Measurements from ENCODE around the gene NPBWR2.

The NPBWR2 gene

DNA sequence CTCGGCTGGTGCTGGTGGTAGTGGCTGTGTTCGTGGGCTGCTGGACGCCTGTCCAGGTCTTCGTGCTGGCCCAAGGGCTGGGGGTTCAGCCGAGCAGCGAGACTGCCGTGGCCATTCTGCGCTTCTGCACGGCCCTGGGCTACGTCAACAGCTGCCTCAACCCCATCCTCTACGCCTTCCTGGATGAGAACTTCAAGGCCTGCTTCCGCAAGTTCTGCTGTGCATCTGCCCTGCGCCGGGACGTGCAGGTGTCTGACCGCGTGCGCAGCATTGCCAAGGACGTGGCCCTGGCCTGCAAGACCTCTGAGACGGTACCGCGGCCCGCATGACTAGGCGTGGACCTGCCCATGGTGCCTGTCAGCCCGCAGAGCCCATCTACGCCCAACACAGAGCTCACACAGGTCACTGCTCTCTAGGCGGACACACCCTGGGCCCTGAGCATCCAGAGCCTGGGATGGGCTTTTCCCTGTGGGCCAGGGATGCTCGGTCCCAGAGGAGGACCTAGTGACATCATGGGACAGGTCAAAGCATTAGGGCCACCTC is 8.8 kb downstream of the NPBWR2 start:
- no peak for DNase-seq (ENCODE audit: extremely low read depth, low read depth)
- TF ChIP-seq, protein P1, sequence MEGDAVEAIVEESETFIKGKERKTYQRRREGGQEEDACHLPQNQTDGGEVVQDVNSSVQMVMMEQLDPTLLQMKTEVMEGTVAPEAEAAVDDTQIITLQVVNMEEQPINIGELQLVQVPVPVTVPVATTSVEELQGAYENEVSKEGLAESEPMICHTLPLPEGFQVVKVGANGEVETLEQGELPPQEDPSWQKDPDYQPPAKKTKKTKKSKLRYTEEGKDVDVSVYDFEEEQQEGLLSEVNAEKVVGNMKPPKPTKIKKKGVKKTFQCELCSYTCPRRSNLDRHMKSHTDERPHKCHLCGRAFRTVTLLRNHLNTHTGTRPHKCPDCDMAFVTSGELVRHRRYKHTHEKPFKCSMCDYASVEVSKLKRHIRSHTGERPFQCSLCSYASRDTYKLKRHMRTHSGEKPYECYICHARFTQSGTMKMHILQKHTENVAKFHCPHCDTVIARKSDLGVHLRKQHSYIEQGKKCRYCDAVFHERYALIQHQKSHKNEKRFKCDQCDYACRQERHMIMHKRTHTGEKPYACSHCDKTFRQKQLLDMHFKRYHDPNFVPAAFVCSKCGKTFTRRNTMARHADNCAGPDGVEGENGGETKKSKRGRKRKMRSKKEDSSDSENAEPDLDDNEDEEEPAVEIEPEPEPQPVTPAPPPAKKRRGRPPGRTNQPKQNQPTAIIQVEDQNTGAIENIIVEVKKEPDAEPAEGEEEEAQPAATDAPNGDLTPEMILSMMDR (IDR thresholded peaks at IDR 0.05; ENCODE audit: low read depth, low read length): no peak

DNA sequence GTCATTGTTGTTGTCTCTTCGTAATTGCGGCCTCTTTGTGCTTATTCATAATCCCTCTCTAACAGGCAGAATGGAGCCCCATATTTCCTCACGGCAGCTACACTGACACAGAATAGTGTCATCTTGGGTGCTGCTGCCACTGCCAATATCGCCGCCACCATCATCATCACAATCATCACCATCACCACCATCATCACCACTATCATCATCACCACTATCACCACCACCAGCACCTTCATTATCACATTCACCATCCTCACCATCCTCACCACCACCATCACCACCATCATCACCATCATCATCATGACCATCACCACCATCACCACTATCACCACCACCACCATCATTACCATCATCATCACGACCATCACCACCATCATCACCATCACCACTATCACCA is 10.8 kb downstream of the NPBWR2 start:
- TF ChIP-seq, protein P1 (IDR thresholded peaks at IDR 0.05; ENCODE audit: low read depth, low read length): no peak
- DNase-seq (ENCODE audit: extremely low read depth, low read depth): no peak

DNA sequence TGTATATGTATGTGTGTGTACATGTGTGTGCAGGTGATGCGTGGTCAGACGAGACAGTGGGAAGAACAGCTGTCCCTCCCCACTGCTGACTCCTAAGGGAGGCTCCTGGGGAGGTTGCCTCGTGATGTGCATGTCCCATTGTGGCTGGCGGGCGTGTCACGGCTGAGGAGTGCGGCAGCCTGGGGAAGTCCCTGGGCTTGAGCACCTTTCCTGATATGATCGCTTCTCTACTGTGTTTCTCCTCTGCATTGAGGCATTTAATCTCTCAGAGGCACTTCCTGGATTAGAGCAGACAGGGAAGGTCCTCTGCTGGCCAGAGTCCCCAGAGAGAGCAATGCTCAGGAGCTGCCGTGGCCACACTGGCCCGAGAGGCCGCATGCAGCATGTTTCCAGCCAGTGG is 11.4 kb downstream of the NPBWR2 start:
- TF ChIP-seq, protein P1 (IDR thresholded peaks at IDR 0.05; ENCODE audit: low read depth, low read length): no peak
- DNase-seq (ENCODE audit: extremely low read depth, low read depth): no peak

DNA sequence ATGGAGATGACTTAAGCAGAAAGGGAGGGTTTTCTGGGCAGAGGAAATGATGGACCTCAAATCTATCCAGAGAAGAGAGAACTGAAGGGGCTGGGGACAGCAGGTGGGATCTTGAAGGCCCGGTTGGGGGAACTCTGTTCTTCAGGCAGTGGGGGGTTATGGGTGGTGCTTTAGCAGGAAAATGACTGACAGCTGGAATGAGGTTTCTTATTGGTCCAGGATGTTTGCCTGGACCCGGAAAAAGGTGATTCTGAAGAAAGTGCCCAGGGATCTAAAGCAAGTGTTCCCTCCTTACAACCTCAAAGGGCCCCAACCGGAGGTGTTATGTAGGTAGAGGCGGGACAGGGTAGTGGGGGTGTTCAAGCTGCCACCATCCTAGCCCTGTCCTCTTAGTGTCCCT is 11.9 kb downstream of the NPBWR2 start:
- TF ChIP-seq, protein P1 (IDR thresholded peaks at IDR 0.05; ENCODE audit: low read depth, low read length): no peak
- DNase-seq (ENCODE audit: extremely low read depth, low read depth): no peak

DNA sequence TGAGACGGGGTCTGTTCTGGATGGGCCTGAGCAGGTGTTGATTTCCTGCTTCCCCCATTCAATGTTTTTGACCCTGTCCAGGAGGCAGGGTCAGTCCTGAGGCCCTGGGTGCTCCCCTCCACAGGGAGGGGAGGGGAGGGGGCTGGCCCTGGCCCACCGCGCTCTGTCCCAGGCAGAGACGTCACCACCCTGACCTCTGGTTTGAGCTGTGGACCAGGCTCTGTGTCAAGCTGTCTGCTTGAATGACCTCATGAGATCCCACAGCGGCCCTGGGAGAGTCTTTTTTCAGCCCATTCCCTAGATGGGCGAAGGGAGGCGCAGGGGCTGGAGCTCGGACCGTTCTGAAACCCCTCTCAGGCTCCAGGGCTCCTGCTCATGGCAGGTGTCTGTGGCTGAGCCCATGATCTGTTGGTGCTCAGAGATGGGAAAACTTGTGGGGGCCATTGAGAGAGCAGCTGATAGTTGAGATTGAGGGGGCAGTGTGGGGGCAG is 14.3 kb downstream of the NPBWR2 start:
- DNase-seq (ENCODE audit: extremely low read depth, low read depth): no peak
- TF ChIP-seq, protein P1 (IDR thresholded peaks at IDR 0.05; ENCODE audit: low read depth, low read length): no peak

DNA sequence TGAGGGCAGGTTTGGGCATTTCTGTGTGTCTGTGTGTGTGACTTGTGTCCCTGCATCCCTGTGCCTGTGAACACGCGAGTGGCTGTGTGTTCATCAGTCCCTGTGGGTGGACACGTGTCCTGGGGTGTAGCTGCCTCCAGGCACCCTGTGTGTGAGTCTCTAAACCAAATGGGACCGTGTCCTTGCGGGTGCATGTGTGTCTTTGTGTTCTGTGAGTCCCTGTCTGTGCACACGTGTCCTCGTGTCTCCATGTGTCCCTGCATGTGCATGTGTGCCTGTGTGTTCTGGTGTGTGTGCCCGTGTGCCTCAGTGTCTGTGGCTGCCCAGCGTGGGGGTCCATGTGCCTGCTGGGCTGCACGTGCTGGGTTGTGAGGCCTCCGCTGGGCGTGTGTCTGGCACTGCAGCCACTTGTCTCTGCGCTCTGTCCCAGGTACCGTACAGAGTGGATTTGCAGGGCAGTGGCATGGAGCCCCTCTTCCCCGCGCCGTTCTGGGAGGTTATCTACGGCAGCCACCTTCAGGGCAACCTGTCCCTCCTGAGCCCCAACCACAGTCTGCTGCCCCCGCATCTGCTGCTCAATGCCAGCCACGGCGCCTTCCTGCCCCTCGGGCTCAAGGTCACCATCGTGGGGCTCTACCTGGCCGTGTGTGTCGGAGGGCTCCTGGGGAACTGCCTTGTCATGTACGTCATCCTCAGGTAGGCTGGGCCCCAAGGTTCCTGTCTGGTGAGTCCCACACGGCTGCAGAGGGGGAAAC is 14.9 kb downstream of the NPBWR2 start:
- DNase-seq (ENCODE audit: extremely low read depth, low read depth): no peak
- TF ChIP-seq, protein P1 (IDR thresholded peaks at IDR 0.05; ENCODE audit: low read depth, low read length): no peak

DNA sequence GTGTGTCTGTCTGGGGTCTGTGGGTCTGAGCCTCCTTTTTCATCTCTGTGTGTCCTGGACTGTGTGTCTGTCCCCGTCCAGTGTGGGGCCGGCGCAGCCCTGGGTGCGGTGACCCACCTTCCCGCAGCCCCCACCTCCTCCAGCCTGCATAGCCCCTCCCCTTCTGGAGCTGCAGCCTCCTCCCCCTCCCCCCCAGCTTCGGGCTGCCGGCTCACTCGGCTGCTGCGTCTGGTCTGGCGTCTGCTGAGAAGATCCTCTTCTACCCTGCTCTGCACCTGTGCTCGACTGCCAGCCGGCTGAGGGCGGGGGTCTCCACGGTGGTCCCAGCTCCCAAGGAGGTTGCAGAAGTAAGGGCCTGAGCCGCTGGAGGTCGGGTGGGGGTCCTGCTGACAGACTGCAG is 15.6 kb downstream of the NPBWR2 start:
- TF ChIP-seq, protein P1 (IDR thresholded peaks at IDR 0.05; ENCODE audit: low read depth, low read length): no peak
- no peak for DNase-seq (ENCODE audit: extremely low read depth, low read depth)
